Left kidney (tissue), 8 donors: ENCODE results near the gene STX4. TPM values are rescaled to one million over a fixed set of nuclear protein-coding genes. Genes with fewer than 3 reads are reported as not detected.

Source experiments
- DNase-seq: peaks from one replicate; pipeline ENCODE4 v3.0.0-alpha.2; 2013
- long read RNA-seq, 8 donors: transcript quantifications; one replicate each; lab custom pipeline, GENCODE V29; 2026
- polyA plus RNA-seq: library from polyadenylated mRNA; unstranded; fragments of 120-200 nt; gene quantifications from one replicate; pipeline ENCODE4 v1.2.1, GENCODE V29; 2013; ENCODE audit not compliant: insufficient read length

The STX4 gene, protein sequence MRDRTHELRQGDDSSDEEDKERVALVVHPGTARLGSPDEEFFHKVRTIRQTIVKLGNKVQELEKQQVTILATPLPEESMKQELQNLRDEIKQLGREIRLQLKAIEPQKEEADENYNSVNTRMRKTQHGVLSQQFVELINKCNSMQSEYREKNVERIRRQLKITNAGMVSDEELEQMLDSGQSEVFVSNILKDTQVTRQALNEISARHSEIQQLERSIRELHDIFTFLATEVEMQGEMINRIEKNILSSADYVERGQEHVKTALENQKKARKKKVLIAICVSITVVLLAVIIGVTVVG
- 38.6 TPM for polyA plus RNA-seq
- long read RNA-seq, donor 1, partial matches to known transcripts, result 9 of 12 reads
- long read RNA-seq, donor 1, other reads (novel, unspliced or antisense), result 0 of 12 reads
- long read RNA-seq, donor 2, partial matches to known transcripts, result 0 of 11 reads
- long read RNA-seq, donor 2, other reads (novel, unspliced or antisense), result 0 of 11 reads
- long read RNA-seq, donor 3, transcript STX4-201 (11 exons, 1,481 nt), result major isoform, 10 of 12 reads
- long read RNA-seq, donor 3, partial matches to known transcripts, result 0 of 12 reads
- long read RNA-seq, donor 3, other reads (novel, unspliced or antisense), result 0 of 12 reads
- long read RNA-seq, donor 4, partial matches to known transcripts, result 0 of 1 reads
- long read RNA-seq, donor 4, other reads (novel, unspliced or antisense), result 0 of 1 reads
- long read RNA-seq, donor 5, transcript STX4-201 (11 exons, 1,481 nt), result major isoform, 11 of 34 reads
- long read RNA-seq, donor 5, partial matches to known transcripts, result 20 of 34 reads
- long read RNA-seq, donor 5, other reads (novel, unspliced or antisense), result 0 of 34 reads
- long read RNA-seq, donor 6, transcript STX4-201 (11 exons, 1,481 nt), result major isoform, 10 of 24 reads
- long read RNA-seq, donor 6, partial matches to known transcripts, result 12 of 24 reads
- long read RNA-seq, donor 6, other reads (novel, unspliced or antisense), result 0 of 24 reads
- long read RNA-seq, donor 7, transcript STX4-201 (11 exons, 1,481 nt), result major isoform, 7 of 13 reads
- long read RNA-seq, donor 7, partial matches to known transcripts, result 0 of 13 reads
- long read RNA-seq, donor 7, other reads (novel, unspliced or antisense), result 0 of 13 reads
- long read RNA-seq, donor 8, partial matches to known transcripts, result 0 of 3 reads
- long read RNA-seq, donor 8, other reads (novel, unspliced or antisense), result 0 of 3 reads

DNA sequence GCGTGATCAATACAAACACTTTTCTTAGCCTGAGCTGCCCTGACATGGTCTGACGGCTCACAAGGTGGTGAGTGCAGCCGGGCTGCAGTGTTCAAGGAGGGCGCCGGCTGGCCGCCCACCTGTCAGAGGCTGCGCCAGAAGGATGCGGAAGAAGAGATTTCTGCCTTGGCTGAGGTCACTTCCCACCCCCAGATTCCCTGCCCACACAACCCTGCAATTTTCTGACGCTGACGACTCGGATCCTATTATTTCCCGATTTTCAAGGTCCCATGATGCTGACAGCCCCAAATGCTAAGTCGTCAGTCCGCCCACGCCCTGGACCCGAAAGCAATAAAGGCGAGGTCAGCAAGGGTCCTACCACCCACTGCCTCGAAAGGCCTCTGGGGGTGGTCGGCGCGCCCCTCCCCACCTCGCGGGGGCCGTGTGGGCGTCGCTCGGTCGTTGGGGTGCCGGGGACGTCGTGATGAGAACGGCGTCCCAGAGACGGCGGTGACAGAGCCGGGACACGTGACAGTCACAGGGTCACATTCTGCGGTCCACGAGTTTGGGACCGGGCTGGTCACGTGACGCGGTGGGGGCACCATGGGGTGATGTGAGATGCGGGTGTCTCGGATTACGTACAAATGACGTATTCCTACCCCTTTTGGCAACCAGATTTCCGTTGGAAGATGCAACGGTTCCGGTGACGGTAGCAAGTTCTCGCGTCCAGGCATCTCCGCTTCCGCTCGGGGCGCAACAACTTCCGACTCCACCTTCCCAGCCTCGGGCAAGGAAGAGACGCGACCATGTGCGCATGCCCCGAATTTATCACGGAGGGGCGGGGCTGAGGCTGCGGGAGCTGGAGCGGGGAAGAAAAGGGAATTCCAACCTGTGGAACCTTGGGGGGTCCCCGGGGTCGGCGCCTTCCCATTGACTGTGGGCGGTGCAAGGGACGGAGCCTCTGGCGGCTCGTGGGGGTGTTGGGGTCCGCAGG is at the start of gene STX4:
TSS of gene STX4 (plus strand) at position 823 of the 973 bp plus-strand sequence. CDS start 248 bp downstream, outside the sequence.
- peak; percentile 96 for DNase-seq

DNA sequence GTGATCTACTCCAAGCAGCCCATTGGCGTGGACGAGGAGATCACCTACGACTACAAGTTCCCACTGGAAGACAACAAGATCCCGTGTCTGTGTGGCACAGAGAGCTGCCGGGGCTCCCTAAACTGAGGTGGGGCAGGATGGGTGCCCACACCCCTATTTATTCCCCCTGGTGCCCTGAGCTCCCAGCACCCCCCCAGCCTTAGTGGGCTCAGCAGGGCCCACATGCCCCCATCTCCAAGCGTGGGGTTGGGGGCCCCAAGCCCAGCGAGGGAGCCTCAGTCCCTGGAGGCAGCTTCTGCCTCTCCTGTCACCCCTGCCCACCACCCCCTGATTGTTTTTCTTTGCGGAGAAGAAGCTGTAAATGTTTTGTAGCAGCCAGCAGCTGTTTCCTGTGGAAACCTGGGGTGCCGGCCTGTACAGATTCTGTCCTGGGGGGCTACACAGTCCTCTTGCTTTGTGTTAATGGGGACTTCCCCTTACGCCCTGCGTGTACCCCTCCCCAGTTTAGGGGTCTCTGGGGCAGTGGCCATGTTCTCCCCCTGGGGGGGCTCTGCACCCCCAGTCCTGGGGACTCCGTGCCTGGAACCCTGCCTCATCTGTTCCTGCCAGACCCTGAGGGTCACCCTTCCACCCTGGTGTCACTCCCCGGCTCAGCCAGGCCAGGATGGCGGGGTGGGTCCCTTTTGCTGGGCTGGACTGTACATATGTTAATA is 49.3 kb upstream of the STX4 start:
- DNase-seq, result no peak

DNA sequence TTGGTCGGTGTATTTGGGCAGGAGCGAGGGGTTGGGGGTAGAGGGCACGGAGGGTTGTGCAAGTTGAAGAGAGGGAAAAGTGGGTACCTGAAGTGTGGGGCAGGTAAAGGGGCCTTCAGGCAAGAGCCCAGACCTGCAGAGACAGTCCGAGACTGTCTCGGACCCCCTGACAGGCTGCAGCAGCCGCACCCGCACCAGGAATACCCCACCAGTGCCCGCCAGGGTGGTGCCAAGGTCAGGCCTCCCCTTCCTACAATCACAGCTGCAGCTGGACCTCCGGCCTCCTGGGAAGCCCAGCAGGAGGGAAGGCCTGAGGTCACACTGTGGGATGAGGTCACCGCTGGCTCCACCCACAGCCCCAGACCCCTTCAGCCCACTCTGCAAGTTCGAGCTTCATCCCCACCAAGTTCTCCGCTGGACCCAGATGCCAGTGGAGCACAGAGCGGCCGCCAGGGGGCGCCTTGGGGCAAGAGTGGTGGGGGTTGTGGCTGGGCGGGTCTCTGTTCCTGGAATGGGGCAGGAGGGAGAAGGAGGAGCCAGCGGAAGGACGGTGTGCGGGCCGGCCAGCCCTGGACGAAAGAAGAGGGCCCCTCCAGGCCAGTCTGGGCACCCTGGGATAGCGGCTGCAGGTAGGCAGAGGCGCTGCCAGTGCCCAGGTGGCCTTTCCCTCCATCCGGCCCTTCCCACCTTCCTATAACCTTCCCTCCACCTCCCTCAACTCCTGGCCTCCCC is 48.5 kb upstream of the STX4 start, which contains the start of gene HSD3B7:
TSS of gene HSD3B7 (plus strand) at position 539 of the 732 bp plus-strand sequence. CDS start 452 bp downstream, outside the sequence.
- DNase-seq, result peak; percentile 70

DNA sequence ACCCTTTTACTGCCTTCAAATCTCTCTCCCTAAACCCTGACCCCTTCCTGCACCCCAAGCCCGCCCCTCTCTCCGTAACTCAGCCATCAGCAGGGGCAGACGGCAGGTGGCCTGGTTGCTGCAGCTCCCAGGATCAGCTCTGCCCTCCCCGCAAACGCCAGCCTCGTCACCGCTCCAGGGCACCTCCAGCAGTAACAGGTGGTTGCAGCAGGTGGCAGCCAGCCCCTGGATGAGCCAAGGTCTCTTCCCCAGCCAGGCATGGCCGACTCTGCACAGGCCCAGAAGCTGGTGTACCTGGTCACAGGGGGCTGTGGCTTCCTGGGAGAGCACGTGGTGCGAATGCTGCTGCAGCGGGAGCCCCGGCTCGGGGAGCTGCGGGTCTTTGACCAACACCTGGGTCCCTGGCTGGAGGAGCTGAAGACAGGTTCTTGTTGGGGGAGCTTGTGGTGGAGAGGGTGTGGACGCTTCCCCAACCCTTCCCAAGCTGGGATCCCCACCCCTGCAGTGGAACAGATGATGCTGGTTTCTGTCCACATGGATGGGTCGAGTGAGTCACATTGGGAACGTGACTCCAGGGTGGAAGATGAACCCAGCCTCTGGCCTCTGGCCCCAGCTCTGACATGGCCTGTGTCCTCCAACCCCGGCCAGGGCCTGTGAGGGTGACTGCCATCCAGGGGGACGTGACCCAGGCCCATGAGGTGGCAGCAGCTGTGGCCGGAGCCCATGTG is 47.8 kb upstream of the STX4 start:
- peak; percentile 48 for DNase-seq

DNA sequence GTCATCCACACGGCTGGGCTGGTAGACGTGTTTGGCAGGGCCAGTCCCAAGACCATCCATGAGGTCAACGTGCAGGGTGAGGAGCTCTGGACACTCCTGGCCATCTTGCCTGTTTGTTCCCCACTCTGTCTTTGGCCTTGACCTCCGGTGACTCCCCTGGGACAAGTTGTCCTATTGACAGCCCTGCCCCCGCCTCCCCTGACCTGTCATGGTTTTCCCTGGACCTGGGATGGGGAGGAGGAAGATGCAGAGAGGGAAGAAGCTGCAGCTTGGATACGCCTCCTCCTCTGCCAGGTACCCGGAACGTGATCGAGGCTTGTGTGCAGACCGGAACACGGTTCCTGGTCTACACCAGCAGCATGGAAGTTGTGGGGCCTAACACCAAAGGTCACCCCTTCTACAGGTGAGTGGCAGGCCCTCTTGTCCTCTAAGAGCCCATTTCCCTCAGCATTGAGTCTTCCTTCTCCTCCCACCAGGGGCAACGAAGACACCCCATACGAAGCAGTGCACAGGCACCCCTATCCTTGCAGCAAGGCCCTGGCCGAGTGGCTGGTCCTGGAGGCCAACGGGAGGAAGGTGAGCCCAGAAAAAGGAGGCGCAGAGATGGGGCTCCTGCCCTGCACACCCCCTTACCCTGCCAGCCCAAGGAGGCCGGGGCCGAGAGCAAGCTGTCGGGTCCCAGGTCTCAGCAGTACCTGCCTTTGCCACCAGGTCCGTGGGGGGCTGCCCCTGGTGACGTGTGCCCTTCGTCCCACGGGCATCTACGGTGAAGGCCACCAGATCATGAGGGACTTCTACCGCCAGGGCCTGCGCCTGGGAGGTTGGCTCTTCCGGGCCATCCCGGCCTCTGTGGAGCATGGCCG is 47.0 kb upstream of the STX4 start:
- no peak for DNase-seq

DNA sequence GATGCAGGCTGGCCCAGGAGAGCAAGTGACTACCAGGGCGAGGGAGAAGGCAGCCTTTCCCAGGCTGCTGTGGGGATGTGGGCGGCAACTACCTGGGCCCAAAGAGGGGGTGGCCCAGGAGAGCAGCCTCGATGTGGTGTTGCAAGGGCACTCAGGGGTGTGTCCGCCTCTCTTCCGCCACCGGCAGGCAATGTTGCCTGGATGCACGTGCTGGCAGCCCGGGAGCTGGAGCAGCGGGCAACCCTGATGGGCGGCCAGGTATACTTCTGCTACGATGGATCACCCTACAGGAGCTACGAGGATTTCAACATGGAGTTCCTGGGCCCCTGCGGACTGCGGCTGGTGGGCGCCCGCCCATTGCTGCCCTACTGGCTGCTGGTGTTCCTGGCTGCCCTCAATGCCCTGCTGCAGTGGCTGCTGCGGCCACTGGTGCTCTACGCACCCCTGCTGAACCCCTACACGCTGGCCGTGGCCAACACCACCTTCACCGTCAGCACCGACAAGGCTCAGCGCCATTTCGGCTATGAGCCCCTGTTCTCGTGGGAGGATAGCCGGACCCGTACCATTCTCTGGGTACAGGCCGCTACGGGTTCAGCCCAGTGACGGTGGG is 45.7 kb upstream of the STX4 start:
- no peak for DNase-seq

DNA sequence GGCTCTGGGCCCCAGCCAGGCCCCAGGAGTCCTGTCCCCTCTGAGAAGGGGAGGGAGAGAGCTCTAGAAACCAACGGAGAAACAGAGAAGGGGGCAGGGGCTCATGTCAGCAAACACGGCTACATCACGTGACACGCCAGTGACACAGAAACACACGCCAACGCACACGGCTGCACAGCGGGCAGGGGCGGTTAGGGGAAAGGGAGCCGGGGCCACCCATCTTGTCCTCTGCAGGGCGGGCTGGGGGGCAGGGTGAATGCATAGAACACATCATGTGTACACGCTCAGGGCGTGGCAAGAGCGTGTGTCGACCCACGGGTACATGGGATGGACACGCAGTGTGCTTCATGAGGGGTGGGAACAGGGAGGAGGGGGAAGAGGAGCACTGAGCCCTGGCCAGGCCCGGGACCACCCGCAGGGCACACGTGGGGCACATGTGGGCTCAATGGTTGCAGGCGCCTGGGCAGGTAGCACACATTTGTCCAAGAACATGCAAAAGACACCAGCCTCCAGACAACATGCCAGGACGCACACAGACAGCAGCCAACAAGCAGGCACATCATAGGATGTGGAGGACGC is 43.8 kb upstream of the STX4 start:
- DNase-seq, result no peak

DNA sequence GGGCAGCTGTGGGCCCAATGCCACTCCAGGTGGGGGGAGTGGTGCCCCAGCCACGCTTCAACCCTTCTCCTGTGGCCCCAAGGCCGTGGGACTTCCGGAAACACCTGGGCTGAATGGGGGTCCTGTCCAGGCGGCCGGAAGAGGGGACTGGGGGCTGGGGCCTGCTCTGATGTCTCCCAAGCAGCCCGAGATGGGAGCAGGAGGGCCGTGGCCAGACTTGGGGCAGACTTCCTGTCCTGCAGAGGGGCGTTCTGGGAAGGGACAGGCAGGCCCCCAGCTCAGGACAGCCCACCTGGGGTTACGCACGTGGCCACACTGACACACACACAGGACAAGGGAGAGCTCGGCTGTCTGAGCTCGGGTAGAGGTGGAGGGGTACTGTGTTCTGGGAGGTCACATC is 43.3 kb upstream of the STX4 start:
- no peak for DNase-seq

DNA sequence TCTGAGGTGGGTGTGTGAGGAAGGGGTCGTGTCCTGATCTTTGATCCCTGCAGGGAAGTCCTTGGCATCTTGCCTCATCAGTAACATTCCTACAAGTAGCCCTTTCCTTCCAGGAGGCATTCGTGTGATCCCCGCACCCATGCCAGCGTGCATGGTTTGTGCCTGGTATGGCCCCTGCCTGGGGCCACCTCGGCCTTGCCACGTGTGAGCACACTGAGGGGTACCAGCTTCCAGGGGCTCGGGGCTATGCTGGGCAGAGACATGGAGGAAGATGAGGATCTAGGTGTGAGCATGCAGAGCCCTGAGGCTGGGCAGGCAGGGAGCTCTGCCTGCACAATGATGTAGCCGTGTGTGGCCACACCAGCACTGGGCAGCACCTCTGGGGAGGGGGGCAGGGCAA is 42.3 kb upstream of the STX4 start:
- no peak for DNase-seq

DNA sequence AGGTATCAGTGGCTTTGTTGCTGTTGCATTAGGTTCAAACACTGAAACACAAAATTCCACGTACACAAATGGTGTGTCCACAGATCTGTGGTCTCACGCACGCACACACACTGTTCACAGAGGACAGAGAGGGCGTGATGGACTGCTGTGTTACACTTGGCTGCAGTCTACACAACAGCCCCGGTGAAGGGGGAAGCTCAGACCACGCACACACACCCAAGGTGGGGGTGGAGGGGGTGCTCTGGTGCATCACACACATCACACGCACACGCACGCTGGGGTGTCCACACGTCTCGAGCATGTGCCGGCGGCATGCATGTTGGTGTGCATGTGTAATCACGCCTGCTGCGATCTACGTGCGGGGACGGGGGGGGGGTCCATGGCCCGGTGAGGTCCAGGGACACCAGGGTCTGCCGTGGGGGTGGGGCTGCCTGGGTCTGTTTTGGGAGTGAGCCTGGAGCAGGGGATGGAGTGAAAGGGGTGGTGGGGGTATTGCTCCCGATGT is 41.0 kb upstream of the STX4 start:
- DNase-seq, result no peak

DNA sequence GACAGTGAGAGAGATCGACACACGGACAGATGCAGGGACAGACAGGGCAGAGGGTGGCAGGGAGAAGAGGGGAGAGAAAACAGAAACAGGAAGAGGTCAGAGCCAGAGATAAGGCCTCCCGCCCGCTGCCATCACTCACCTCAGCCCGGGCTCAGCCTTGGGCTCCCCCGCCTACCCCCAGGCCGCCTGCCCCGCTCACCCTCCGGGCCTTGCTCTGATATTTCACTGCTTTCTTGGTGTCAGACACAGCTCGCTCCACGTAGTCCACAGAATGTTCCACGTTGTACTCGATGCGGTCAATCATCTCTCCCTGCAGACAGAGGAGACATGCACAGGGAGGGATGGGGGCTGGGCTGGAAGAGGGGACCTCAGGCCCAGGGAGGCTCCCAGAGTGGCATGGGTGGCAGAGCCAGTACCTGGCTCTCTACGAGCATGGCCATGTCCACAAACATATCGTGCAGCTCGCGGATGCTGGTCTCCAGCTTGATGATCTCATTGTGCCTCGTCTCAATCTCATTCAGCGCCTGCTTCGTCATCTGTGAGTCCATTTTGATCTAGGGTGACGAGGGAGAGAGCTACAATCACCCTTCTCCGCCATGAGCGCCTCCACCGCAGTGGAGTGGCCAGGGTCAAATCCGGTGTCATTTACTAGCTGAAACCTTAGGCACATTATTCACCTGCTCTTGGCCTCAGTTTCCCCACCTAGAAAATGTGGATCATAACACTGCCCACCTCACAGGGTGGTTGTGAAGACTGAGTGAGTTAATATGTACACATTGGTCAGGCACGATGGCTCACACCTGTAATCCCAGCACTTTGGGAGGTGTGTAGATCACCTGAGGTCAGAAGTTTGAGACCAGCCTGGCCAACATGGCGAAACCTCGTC is 40.2 kb upstream of the STX4 start:
- DNase-seq, result no peak

DNA sequence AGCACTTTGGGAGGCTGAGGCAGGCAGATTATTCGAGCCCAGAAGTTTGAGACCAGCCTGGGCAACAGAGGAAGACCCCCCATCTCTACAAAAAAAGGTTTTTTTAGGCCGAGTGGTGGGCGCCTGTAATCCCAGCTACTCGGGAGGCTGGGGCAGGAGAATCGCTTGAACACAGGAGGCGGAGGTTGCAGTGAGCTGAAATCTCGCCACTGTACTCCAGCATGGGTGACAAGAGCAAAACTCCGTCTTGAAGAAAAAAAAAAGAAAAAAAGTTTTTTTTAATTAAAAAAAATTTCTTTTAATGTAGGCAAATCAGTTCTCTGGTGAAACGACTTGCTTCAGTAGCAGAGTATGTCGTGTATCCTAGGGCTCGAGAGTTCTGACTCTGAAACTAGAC is 37.4 kb upstream of the STX4 start:
- DNase-seq, result no peak

DNA sequence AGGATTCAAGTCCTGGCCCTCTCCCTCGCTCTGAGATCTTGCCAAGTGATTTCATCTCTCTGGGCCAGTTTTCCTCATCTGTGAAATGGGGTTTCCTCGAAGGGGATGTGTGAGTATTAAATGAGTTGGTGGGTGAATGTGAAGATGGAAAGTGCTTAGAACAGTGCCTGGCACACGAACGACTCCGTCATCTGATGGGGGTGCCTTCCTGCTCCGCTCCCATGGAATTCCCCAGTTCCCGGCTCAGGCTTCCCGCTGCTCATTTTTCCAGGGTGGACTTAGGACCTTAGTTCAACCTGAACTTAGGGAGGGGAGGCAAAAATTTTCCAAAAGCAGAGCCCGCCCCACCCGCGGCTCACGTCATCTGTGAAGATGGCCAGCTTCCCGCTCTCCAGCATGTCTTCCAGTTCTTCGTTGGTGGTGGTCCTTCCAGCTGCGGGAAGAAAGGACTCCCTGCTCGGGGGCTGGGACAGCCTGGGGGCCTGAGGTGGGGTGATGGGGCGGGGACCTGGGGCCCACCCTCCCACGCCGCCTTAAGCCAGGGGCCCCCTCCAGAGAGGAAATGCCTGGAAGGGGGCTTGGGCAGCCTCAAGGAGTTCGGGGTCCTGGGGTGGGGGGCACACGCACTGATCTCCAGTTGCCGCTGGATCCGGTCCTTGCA is 36.9 kb upstream of the STX4 start:
- no peak for DNase-seq

DNA sequence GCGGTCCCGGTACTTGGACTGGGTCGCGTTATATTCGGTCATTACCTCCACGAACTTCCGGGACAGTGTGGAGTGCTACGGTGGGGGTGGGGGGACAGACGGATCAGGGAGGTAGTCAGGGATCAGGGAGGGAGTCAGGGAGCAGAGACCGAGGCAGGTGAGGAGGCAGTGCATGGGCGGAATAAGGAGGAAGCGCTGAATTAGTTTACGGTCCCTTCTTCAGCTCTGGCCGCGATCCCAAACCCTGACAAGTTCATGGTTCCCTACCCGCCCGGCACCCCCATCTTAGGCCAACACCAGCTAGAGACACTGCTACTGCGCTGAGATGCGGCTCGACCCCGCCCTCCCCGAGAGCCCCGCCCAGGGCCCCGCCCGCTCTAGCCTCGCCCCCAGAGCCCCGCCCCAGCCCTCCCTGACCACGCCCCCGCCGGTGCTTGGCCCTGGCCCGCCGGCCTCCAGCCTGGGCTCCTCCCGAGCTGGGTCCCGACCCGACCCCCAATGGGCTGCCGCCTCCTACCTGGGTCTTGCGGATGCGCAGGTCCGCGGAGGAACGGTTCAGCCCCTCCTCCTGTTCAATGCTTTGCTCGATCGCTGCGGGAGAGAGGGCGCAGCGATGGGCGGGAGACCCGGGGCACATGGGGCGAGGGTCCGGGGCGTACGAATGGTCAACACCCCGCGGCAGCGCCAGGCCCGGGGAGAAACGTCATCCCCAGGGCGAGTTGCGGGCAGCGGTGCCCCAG is 36.2 kb upstream of the STX4 start:
- peak; percentile 30 for DNase-seq
